Fibroblast of skin of back (primary cell): ENCODE measurements around the gene IQCK. TPM values are rescaled to one million over a fixed set of nuclear protein-coding genes. Genes with fewer than 3 reads are reported as not detected.
A peak's percentile ranks its signal among the peaks of the same experiment; 100 is the strongest.
"Not testable (repeated sequence)": the region's sequence is repeated elsewhere in the genome, so short reads cannot be mapped to it uniquely, and the experiment has no call there.

Source experiments
- DNase-seq: peaks from one replicate; pipeline ENCODE4 v3.0.0-alpha.2; 2013
- polyA plus RNA-seq, 2 experiments: library from polyadenylated mRNA; unstranded; fragments of 120-200 nt; gene quantifications; one replicate each; pipeline ENCODE4 v1.2.1, GENCODE V29; 2013; ENCODE audit not compliant: insufficient read length in 2 of 2

Gene IQCK, protein sequence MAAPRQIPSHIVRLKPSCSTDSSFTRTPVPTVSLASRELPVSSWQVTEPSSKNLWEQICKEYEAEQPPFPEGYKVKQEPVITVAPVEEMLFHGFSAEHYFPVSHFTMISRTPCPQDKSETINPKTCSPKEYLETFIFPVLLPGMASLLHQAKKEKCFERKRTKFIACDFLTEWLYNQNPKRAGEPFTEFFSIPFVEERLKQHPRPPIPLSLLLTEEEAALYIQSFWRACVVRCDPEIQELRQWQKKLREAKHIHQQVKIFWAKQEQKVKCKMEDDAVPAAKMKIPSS
- polyA plus RNA-seq (2013, experiment 1 of 2; ENCODE audit: insufficient read length) = 2.5 TPM
- polyA plus RNA-seq (2013, experiment 2 of 2; ENCODE audit: insufficient read length) = 1.9 TPM

DNA sequence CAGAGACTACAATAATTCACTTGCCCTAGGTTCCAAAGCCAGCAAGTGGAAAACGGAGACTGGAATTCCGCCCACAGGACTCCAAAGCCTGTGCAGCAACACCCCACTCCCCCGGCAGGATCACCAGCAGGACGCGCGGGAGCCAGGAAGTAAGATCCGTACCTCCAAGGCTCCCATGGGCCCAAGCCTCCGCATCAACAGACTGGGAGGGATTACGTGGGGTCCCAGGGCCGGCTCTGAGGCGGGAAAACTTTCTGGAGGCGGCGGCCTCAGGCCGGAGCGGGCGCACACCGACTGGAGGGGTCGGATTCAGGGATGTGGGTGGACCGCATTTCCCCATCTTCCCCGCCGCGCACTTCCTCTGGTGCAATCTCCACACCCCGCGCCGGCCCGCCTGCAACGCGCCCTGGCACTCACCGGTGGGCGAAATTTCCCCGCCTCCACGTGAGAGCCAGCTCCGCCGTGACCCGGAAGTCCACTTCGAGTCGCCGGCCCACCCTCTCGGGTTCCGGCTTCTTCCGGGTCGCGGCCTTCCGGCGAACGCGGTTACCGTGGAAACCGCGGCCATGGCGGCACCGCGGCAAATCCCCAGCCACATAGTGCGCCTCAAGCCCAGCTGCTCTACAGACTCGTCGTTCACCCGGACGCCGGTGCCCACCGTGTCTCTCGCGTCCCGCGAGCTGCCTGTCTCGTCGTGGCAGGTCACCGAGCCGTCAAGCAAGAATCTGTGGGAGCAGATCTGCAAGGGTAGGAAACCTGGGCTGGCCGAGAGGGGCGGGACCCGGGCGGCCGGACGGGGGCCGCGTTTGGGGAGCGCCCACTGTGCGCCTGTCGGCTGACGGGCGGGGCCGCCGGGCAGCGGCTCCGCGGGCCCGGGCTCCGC, at the start of gene IQCK, which contains the start of gene KNOP1:
Gene IQCK, plus strand, starts transcription at position 531 of the 883 bp plus-strand sequence. Its CDS starts 36 bp downstream, at position 567.
Gene KNOP1, minus strand, starts transcription at position 487 of the 883 bp plus-strand sequence. CDS start 3,192 bp downstream, outside the sequence.
- DNase-seq = peak; percentile 88

DNA sequence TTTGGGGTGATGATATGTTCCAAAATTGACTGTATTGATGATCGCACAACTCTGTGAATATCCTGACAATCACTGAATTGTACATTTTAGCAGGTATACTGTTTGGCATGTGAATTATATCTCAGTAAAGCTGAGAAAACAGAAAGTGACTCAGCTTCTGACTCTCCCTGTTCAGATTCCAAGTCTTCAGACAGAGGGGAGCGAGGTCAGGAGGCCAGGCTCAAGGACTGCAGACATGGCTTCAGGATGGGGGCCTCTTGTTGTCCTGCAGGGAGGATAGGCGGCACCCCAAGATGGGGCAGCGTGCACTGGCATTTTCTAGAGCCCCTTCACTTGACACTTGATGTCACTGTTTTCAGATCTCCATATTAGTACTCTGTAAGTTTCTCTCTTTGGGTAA, 45.7 kb upstream of the IQCK start:
- DNase-seq = no peak

DNA sequence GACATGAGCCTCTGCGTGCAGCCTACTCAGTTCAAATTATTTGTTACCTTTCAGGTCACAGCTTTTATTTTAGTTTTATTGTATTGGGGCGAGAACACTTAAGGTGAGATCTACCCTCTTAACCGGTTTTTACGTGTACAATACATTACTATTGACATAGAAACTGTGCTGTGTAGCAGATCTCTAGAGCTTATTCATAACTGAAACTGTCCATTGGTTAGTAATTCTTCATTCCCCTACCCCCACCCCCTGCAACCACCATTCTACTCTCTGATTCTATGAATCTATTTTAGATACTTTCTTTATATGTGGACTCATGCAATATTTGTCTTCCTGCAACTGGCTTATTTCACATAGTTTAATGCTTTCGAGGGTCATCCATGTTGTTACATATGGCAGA, 43.6 kb upstream of the IQCK start:
- DNase-seq = no peak

DNA sequence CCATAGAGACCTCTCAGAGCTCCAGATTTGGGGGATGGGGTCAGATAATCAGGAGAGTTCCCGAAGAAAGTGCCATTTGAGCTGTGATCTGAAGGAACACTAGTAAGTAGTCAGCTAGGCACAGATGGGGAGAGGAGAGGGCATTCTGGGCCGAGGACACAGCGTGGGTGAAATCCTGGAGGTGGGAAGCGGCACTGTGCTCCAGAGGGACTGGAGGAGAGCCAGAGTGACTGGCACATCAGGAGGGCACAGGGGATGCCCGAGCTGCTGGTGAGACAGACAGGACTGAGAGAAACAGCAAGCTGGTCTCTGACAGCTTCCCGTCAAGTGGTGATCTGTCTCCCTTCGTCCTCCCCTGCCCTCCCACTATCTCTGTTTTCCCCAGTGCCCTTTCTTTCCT, 40.7 kb upstream of the IQCK start:
- no peak for DNase-seq

DNA sequence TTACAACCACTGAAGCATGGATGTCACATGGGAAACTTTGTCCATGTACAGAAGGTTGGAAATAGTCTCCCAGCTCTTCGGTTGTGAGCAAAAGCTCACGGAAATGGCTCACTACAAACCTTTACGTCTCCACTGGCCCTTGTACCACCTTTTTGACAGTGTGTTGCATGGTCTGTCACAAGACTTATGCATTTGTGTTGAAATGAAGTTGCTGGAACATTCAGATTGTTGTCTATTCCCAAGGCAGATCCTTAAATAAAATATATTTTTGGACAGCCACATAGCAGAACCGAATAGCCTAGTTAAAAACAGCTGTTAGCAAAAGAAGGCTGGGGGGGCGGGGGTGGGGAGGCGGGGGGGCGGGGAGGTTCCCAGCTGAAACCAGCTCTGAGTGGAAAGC, 39.3 kb upstream of the IQCK start:
- no peak for DNase-seq

DNA sequence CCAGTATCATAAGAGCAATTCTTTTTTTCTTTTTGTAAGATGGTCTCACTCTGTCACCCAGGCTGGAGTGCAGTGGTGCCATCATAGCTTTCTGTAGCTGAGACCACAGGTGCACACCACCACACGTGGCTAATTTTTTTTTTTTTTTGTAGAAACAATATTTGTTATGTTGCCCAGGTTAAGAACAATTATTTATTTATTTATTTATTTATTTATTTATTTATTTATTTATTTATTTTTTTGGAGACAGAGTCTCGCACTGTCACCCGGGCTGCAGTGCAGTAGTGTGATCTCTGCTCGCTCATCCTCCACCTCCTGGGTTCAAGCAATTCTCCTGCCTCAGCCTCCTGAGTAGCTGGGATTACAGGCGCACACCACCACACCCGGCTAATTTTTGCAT, 38.8 kb upstream of the IQCK start:
- DNase-seq = not testable (repeated sequence)

DNA sequence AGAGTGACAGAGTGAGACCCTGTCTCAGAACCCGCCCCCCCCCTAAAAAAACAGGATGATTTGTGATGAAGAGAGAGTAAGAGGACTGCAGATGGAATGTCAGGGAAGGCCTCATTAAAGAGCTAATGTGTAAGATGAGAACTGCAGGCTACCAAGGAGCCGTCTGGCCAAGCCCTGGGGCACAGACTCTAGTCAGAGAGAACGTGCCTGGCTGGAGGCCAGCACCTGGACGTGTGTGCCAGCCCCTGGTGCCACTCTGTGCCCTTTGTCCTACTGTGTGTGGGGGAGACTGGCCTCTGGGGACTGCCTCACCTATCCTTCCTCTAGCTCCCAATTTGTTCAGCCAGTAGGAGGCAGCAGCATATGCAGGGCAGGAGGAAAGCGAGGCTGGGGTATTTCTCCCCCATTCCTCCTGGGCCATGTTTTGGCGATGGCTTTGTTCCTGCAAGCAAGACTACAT, 37.2 kb upstream of the IQCK start:
- no peak for DNase-seq

DNA sequence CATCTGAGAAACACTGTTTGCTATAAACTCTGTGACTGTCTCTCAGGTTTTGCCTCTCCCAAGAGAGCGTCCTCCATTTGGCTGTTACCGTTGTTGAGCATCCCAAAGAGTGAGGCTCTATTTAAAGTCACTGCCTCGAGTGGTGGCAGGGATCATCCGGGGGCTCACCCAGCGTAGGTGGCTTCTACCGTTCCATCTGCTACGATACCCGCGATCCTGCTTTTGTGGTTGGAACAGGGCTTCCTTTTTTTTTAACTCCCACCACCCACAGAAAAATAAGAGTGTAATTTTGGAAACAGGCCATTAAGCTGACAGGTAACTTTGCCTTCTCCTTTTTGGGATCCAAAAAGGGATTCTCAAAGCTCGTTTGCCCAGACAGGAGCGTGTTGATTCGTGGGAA, 36.4 kb upstream of the IQCK start:
- no peak for DNase-seq

DNA sequence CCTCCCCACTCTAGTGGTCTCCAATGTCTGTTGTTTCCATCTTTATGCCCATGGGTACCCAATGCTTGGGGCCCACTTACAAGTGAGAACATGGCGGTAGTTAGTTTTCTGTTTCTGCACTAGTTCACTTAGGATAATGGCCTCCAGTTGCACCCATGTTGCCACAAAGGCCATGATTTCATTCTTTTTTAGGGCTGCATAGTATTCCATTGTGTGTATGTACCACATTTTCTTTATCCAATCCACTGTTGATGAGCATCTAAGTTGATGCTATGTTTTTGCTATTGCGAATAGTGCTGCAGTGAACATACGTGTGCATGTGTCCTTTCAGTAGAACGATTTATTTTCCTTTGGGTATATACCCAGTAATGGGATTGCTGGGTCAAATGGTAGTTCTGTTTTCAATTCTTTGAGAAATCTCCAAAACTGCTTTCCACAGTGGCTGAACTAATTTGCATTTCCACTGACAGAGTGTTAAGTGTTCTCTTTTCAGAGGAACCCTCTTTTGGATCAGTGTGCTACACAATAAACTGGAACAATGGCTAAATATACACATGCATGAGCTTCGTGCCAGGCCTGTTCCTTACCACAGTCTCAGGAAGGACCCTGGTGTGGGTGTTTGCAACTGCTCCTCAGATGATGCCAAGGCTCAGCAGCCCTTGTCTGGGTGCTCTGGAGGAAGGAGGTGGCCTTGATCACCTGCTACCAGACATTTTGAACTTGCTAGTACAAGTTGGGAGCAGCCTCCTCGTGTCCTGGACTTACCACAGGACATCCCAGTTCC, 34.4 kb upstream of the IQCK start:
- DNase-seq = no peak

DNA sequence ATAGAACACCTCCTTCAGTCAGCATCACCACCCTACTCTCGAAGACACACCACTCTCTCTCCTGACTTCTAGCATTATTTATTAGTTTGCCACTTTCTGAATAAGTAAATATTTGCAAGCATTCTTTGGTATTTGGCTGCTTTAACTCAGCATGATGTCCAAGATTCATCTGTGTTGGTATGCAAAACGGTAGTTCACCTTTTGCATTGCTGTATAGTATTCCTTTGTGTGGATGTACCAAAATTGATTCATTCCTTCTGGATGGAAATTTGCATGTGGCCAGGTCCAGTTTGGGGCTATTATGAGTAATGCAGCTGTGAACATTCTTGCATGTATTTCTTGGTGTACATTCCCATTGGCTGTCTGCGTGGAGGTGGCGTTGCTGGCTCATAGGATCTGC, 32.9 kb upstream of the IQCK start:
- no peak for DNase-seq

DNA sequence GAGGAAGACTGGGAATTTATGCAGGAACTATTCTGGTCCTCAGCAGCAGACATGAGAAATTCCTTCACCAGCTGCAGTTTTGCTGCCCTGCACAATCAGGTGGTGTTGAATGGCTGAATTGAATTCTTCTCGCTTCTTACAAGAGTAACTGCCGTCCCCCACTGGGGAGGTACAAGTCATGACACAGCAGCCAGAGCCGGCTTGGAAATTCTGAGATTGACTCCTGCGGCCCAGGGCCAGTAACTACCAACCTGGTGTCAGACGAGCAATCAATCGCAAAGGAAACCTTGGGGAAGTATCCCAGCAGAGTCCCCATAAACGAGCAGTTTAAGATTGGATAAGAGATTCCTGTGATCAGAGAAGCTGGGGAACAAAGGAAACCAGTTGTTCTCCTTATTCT, 30.8 kb upstream of the IQCK start:
- DNase-seq = no peak

DNA sequence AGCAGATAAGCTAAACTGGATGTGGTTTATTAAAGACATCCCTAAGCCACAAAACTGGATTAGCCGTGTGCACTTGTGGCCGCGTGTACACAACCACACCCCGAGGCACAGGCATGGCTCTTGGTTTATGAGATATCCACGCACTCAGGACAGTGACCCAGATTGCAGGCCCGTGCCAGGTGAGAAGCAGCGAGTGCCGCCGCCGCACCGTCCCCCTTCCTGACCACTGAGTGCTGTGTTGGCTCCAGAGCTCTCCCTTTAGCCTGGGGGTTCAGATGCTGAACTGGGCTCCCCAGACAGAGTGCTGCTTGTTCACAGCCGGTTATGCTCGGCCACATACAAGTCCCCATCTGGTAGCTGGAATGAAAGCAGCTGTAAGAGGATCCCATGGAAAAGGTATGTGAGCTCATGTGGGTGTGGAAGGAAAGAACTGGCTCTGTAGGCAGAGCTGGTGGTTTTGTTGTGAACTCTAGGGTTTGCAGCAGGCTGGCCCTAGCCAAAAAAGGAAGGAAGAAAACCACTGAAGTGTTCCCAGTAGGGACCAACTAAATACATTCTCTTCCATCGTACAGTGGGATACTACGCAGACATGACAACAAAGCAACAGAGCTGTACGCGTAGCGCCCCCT, 29.6 kb upstream of the IQCK start:
- no peak for DNase-seq

DNA sequence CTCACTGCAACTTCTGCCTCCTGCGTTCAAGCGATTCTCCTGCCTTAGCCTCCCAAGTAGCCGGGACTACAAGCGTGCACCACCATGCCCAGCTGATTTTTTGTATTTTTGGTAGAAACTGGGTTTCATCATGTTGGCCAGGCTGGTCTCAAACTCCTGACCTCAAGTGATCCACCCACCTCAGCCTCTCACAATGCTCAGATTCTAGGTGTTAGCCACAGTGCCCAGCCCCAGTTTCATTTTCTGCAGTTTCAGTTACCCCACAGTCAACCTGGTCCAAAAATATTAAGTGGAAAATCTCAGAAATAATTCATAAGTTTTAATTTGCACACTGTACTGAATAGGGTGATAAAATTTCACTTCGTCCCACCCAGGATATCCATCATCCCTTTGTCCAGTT, 28.7 kb upstream of the IQCK start:
- no peak for DNase-seq

DNA sequence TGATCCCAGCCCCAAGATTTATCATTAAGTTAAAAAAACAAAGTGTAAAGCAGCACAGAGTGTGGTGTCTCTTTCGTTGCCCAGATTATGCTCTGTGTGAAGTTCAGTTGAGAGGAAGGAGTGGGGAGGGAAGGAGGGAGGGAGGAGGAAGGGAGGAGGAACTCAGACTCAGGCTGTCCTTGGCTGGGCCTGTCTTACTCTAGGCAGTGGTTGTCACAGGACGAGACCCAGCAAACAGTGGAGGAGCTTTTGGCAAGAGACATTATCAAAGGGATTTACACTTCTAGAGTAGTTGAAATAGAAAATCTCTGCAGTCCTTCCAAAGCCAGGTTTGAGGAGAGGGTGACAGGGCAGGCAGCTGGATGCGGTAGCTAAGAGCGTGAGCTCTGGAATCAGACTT, 27.9 kb upstream of the IQCK start:
- DNase-seq = no peak

DNA sequence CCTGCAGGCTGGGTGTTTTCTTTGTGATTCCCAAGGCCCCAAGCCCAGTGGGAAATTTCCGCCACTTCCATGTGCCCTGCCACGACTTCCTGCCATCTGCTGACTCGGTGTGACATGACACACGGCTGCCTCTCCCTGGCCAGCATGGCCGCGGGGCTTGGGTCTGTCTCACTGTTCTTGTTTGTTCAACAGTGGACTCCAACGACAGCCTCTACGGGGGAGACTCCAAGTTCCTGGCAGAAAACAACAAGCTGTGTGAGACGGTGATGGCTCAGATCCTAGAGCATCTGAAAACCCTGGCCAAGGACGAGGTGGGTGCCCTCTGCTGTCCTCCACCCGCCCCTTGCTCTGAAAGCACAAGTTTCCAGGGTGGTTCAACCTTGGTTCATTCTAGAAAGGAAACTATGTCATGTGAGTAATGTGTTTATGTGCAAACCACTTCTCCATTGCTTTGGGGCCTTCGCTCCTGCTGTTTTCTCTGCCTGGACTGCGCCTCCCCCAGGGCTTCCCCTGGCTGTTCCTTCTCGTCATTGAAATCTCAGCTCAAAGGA, 26.8 kb upstream of the IQCK start:
- peak; percentile 30 for DNase-seq

DNA sequence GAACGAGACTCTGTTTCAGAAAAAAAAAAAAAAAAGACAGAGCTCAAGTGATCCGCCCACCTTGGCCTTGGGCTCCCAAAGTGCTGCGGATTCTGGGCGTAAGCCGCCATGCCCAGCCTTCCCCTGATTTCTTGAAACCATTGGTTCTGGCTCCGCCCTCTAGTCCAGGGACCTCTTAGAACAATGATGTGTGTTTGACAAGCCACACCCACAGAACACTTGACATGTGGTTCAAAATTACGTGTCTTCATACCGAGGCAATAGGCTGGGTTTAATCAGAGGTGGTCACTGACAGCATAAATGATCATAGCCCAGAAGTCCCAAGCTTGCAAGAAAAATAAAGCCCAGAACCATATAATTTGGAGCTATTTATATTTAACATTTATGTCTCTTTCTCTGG, 23.1 kb upstream of the IQCK start:
- no peak for DNase-seq

DNA sequence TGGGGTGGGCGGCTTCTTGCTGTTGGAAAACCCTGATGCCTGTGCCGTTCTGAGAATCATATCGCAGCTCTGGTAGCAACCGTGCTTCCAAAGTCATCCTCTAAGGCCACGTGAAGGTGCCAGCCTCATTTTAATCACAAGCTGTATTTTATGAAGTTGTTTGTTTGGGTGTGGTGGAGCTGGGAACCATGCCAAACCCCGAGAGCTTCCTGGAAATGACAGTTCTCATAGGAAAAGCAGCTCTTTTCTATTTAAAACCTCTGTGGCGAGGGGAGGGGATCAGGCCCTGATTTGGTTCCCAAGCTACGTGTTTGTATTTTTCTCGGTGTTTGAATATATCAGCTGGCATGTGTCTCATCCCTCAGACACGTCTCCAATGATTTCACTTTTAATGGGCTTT, 21.7 kb upstream of the IQCK start:
- peak; percentile 78 for DNase-seq

DNA sequence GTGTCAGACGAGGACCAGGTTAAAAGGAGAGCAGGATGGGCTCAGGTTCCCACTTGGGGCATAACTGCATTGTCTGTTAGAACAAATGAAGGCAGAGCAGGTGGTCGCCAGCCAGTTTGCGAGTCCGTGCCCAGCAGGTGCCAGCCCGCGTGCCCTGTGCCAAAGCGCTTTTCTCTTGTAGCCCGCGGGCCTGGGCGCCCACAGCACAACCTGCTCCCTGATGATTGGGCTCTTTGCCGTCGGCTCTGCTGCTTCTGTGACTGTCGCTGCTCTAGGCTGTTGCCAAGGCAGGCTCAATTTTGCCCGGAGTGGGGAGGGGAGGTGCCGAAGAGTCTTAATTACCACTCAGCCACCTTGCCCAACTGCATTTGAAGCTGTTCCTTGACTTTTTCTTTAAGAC, 21.1 kb upstream of the IQCK start:
- no peak for DNase-seq

DNA sequence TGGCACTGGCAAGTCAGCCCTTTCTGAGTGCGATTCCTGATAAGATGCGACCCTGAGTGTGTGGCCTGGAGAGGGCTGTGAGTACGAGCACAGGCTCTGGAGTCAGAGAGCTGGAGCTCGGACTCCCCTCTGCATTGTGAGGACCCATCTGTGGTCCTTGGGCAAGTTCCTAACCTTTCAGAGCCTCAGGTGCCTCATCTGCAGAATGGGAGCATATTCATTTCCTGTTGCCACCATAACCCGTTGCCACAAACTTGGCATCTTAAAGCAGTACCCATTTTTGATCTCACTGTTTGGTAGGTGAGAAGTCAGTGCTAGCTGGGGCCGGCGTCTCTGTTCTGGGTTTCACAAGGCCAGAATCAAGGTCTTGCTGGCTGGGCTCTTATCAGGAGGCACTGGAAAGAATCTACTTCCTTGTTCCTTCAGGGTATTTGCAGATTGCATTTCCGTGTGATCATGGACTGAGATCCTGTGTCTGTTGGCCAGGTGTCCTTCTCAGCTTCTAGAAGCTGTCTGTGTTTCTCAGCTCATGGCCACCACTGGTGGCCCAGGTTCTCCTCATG, 20.2 kb upstream of the IQCK start:
- DNase-seq = no peak

DNA sequence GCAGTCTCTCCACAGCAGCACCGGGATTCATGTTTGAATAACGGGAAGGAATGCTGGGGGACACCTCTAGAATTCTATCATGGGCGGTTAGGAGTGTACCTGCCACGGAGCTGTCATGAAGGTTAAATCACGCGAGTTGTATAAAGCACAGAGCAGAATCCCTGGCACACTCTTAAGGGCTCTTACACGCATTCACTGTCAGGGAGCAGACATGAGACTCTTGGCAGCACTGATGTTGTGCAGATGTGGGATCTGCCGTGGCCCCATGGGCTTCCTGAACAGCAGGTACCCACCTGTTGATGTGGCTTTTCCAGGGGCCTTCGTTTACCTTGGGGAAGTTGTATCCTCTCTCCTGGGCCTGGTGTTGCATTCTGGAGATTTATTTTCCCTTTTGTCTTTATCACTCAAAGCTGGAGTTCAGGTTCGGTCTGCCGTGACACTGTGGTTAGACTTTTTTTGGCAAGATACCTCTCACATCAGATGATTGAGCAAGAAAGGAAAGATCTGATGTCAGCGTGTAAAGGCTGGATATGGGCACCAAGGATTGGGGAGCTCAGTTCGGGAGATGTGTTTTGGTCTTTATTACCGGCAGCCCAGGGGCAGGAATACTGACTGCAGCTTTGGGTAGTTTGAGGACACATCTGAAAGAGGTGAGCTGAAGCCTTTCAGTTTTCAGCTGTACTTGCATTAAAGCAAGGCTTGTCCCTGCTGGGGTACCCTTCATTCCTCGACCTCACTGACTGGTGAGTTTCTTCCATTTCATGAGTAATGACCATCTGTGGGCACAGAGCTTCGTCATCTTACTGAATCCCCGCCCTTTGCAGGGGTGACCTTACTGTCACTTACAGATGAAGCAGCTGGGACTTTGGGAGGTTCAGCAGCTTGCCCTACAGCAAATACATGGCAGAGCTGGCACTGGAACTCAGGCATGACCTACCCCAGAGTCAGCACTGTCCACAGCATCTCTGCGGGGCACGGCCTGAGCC, 19.3 kb upstream of the IQCK start:
- no peak for DNase-seq
